Fibroblast of upper back skin (primary cell): Measurements from ENCODE around the gene STAT4.

ENCODE experiments used
- DNase-seq: peaks from one replicate; pipeline ENCODE4 v3.0.0-alpha.2; 2013

Gene STAT4, protein sequence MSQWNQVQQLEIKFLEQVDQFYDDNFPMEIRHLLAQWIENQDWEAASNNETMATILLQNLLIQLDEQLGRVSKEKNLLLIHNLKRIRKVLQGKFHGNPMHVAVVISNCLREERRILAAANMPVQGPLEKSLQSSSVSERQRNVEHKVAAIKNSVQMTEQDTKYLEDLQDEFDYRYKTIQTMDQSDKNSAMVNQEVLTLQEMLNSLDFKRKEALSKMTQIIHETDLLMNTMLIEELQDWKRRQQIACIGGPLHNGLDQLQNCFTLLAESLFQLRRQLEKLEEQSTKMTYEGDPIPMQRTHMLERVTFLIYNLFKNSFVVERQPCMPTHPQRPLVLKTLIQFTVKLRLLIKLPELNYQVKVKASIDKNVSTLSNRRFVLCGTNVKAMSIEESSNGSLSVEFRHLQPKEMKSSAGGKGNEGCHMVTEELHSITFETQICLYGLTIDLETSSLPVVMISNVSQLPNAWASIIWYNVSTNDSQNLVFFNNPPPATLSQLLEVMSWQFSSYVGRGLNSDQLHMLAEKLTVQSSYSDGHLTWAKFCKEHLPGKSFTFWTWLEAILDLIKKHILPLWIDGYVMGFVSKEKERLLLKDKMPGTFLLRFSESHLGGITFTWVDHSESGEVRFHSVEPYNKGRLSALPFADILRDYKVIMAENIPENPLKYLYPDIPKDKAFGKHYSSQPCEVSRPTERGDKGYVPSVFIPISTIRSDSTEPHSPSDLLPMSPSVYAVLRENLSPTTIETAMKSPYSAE

DNA sequence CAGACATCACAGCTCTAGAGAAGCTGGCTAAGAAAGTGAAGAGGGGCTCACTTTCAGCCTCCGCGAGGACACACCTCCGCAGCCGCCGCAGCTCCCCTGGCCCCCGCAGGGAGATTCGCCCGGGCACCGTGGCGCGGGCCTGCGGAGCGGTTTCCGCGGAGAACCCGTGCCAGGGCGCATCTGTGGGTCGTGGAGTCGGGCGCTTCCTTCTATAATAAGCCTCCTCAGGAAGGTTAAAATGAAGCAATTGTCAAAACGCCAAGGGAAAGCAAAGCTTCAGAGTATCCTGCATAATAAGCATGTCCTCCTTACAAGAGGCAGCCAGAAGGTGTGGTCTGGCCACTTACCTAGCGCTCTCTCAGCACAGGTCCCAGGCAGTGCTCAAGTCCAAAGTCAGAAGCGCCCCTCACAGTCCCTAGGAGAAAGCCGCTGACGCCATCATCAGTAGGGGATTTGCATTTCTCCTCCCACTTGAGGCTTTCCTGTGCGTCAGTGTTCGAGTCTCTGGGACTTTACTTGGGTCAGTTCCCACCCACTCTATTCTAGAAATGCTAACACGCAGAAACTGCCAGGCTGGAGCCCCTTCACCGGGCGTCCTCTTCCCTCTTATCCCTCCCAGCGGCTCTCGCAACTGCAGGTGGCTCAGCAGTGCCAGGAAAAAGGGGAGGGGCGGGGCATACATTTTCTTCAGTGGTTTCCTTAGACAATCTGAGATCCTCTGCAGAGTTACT lies at the start of gene STAT4:
STAT4 (minus strand) TSS at position 395 of the 731 bp plus-strand sequence. CDS start 2,791 bp downstream, outside the sequence.
- peak; percentile 59 for DNase-seq

DNA sequence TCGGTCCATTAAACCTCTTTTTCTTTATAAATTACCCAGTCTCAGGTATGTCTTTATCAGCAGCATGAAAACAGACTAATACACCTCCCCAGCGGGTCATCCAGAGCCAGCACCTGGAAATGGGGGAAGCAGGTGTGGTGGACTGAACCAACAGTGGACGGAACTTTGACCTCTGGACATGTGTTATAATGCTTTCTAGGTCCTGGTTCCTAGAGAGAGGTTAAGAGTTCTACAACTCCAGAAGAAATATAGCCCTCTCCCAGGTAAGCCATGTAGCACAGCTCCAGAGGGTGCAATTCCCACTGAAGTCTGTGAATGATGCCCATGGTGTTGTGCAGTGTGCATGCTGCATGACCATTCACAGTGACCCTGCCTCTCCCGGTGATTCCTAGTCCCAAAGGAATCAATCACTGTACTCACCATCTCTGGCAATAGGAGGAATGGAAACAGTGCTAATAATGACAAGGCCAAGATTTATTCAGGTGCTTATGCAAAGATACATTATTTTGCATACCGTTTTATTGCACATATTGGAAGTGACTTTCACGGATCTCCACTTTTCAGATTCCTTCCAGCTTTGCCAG lies 49.2 kb upstream of the STAT4 start:
- DNase-seq = no peak

GRCh38 chr2:191198271-191198670 lies 47.5 kb upstream of the STAT4 start:
- no peak for DNase-seq

DNA sequence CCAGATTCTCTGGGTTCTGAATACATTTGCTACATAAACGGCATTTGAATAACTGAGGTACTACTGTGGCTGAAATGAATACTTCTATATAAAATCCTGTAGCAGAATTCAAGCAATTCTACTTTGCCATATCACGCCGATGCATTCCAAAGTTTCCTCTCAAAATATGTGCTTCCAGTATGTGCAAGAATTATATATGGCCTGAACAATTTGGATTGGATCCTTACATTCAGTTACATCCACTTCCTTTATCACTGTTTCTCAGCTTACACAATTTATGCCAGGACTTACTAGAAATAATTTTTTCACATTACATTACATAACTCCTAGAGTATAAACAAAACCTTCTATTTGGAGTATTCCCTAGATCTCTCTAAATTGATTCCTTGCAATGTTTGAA lies 46.3 kb upstream of the STAT4 start:
- DNase-seq = peak; percentile 25

GRCh38 chr2:191195021-191195420 lies 44.2 kb upstream of the STAT4 start:
- no peak for DNase-seq

DNA sequence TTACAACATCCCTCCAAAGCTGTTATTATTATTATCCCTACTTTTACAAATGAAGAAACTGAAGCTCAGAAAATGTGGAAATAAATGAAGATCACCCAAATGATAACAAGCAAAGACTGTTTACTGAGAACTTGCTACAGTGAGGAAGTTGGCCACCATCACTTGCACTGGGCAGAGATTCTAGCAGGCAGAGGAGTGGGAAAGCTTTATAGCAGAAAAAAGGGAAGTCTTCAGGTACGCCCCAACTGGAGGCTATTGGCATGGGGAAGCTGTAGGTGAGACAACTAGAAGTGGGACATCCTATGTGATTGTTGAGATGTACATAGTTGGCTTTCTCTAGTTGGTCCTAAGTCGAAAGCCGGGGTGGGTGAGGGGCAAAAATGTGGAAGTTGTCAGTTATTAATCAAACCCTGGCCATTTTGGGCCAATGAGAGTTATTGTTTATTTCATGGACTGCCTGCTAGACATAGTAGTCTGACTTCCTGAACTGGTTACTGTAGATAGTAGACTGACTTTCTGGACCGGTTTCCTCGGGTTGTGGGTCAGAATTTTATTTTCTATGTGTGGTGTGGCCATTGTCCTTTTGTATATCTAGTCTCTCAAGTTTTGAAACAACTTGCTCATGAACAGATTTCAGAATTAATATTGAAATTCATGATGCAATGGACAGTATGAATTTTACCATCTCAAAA lies 40.2 kb upstream of the STAT4 start:
- DNase-seq = no peak

GRCh38 chr2:191190435-191190834 lies 39.6 kb upstream of the STAT4 start:
- no peak for DNase-seq

- DNase-seq = no peak
Observed at GRCh38 chr2:191189112-191189635, 38.4 kb upstream of the STAT4 start.

DNA sequence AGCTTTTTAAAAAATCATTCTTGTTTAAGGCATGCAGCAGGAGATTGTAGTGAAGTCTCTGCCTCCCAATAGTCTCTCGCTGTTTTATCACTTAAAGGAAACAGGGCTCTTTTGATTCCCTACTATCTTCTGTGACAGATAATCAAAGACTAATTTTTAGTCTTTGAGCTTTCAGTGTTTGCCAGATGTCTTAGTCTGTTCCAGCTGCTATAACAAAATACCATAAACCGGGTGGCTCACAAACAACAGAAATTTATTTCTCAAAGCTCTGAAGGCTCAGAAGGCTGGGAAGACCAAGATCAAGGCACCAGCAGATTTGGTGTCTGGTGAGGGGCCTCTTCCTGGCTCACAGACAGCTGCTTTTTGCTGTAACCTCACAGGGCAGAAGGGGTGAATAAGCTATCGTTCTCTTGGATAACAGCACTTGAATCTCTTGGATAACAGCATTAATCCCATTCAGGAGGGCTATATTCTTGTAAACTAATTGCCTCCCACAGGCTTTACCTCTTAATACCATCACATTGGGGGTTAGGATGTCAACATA lies 37.8 kb upstream of the STAT4 start:
- DNase-seq = no peak

GRCh38 chr2:191187105-191187829 lies 36.5 kb upstream of the STAT4 start:
- DNase-seq = no peak

- DNase-seq = no peak
Observed at GRCh38 chr2:191184457-191184856, 33.7 kb upstream of the STAT4 start.

- DNase-seq = no peak
Observed at GRCh38 chr2:191183516-191183915, 32.7 kb upstream of the STAT4 start.

- no peak for DNase-seq
Observed at GRCh38 chr2:191183081-191183480, 32.3 kb upstream of the STAT4 start.

- DNase-seq = no peak
Observed at GRCh38 chr2:191180713-191181112, 29.9 kb upstream of the STAT4 start.

- DNase-seq = no peak
Observed at GRCh38 chr2:191180276-191180675, 29.5 kb upstream of the STAT4 start.

DNA sequence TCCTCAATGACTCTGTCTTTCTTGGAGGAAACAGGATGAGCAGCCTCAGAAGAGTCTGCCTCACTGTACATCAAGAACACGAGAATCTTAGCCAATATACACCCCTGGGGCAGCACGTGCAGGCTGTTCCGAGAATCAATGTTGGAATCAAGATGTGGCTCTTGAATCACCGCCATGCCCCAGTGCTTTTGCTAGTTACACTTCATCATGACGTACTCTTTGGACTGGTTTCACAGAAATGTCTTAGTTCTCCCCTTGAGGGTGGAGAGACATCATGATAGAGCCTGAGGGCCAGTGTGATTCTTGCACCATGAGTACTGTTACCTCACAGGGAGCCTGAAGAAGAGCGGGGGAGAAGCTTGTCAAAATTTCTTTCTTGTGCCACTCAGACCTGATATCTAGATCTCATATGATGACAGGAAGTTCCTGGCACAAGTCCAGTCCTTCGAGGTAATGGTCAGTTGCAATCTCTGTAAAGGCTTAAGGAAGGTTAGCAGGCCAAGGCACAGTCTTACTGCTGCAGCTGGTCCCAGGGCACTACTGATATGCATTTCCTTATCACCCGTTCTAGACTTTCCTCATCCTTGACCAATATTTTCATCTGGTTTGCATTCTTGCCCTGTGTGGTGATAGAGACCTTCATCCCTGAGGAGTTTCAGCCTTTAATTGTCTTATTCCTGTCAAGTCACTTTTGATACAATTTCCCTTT lies 28.2 kb upstream of the STAT4 start:
- peak; percentile 79 for DNase-seq

GRCh38 chr2:191177751-191178736 lies 27.2 kb upstream of the STAT4 start:
- no peak for DNase-seq

DNA sequence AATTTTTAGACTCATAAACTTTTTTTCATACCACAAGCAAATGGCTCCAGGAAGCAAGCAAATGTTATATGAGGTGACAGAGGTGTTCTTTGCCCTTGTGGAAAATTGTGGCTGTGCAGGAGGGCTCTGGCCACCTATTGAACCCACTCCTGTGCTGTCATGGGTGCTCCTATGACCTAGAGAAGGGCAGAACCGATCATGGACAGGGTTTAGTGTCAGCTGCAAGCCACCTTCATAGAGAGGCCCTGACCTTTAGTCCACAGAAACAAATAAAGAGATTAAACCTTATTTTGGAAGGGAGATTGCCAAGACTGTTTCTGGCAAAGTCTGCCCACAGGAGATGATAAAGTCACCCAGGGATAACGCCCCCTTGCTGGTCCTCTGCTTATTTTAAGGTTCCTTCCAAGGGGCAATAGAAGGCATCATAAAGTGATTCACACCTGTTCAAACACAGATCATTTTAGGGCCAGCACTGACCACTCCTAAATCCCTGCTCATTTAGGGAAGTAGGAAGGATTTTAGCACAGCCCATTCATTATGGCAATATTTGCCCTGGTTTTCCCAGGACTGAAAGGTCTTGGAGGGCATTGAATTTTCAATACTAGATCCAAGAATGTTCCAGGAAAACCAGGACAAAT lies 26.1 kb upstream of the STAT4 start:
- DNase-seq = no peak

DNA sequence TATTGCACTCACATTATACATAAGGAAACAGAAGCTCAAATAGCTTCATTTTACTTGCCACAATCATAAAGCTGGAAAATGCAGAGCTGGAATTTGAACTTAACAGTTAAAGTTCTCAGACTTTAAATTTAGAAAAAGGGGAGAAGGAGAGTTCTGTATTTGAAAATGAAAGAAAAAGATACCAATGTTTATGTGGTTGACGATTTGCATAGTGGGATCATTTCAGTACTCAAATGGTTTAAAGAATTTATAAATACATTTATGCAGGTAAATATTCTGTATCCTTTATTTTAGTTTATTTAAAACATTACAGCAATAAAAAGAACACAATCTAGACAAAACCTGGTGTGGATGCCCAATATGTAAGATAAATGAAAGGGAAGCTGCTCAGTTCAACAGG lies 25.5 kb upstream of the STAT4 start:
- no peak for DNase-seq
